22Rv1 (cell line): ENCODE results near the gene HGS.

Source experiments
- ZFX ChIP-seq: fragments of 450-650 bp; IDR thresholded peaks from 2 replicates; pipeline ENCODE4 v1.6.1; 2017; ENCODE audit warnings: antibody characterized with exemption, borderline replicate concordance
- TF ChIP-seq, protein P1 (sequence below): fragments of 450-650 bp; IDR thresholded peaks from 2 replicates; pipeline ENCODE4 v1.5.1; 2017; ENCODE audit warnings: mild to moderate bottlenecking

DNA sequence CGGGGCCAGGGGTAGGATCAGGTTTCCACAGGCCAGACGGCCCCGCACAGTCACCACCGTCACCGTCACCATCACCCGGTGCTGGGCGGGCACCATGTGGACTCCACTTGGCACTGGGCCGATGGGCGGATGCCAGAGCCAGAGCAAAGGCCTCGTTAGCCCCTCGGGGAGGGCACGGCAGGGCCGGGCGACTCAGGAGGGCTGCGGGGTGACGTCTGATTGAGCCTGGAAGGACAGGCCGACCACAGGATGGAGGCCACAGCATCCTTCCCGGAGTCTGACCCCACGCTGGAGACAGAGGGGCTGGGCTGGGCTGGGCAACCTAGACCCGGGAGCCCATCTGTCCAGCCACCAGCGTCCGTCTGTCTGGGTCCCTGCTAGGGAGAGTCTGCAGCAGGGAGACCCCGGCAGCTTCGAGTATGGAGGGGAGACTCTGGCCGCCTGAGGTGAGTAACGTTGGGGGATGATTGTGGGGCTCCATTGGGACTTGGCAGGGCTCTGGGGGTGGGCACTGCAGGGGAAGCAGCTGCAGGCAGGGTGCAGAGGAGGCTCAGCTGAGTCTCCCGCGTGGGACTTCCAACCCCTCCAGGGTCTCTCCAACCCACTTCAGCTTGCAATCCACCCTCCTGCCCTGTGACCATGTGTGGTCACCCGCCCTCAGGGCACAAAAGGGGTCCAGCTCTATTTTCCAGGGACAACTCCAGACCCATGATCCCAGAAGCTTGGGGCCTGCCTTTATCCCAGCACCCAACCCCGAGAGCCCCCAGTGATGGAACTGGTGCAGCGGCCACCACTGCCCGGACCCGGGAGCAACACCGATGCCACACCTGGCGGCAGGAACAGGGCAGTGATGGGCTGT lies 50.8 kb downstream of the HGS start:
- TF ChIP-seq, protein P1, sequence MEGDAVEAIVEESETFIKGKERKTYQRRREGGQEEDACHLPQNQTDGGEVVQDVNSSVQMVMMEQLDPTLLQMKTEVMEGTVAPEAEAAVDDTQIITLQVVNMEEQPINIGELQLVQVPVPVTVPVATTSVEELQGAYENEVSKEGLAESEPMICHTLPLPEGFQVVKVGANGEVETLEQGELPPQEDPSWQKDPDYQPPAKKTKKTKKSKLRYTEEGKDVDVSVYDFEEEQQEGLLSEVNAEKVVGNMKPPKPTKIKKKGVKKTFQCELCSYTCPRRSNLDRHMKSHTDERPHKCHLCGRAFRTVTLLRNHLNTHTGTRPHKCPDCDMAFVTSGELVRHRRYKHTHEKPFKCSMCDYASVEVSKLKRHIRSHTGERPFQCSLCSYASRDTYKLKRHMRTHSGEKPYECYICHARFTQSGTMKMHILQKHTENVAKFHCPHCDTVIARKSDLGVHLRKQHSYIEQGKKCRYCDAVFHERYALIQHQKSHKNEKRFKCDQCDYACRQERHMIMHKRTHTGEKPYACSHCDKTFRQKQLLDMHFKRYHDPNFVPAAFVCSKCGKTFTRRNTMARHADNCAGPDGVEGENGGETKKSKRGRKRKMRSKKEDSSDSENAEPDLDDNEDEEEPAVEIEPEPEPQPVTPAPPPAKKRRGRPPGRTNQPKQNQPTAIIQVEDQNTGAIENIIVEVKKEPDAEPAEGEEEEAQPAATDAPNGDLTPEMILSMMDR, result no peak
- TF ChIP-seq ZFX, result no peak
